Spleen (tissue), 11 donors: ENCODE data around the gene P3H1. TPM values are rescaled to one million over a fixed set of nuclear protein-coding genes. Genes with fewer than 3 reads are reported as not detected.
"Not testable (repeated sequence)": the region's sequence is repeated elsewhere in the genome, so short reads cannot be mapped to it uniquely, and the experiment has no call there.

Experiments
- DNase-seq: peaks from one replicate; pipeline ENCODE4 v3.0.0-alpha.2; 2020
- H3K27ac ChIP-seq, 8 donors: fragments of 200-600 bp; sonication (generic) in 7 of 8; 1 replicate in 4 of 8; 2 replicates in 4 of 8; pipeline versions ENCODE4 v1.5.0 to v1.8.0; 2016 to 2021; ENCODE audit warnings: inconsistent platforms in 4 of 8, mild to moderate bottlenecking in 4 of 8, moderate library complexity in 1 of 8
- H3K27me3 ChIP-seq, 7 donors: fragments of 200-600 bp; sonication (generic) in 6 of 7; replicated peaks in 1 of 7; 1 replicate in 4 of 7; 2 replicates in 3 of 7; pipeline versions ENCODE4 v1.5.0 to v1.8.0; 2016 to 2021; ENCODE audit warnings: inconsistent platforms in 3 of 7, mild to moderate bottlenecking in 1 of 7
- H3K36me3 ChIP-seq, 6 donors: fragments of 200-600 bp; sonication (generic) in 5 of 6; 1 replicate in 4 of 6; 2 replicates in 2 of 6; pipeline versions ENCODE4 v1.5.0 to v1.8.0; 2016 to 2021; ENCODE audit warnings: inconsistent platforms in 2 of 6
- H3K4me1 ChIP-seq, 6 donors: fragments of 200-600 bp; sonication (generic) in 5 of 6; 1 replicate in 3 of 6; 2 replicates in 3 of 6; pipeline versions ENCODE4 v1.5.0 to v1.8.0; 2016 to 2021; ENCODE audit warnings: inconsistent platforms in 3 of 6
- H3K4me3 ChIP-seq, 8 donors: fragments of 200-600 bp; sonication (generic) in 7 of 8; 1 replicate in 4 of 8; 2 replicates in 4 of 8; pipeline versions ENCODE4 v1.5.0 to v1.8.0; 2016 to 2021; ENCODE audit warnings: inconsistent platforms in 4 of 8, mild to moderate bottlenecking in 4 of 8, moderate library complexity in 2 of 8
- H3K9me3 ChIP-seq, 8 donors: fragments of 200-600 bp; sonication (generic) in 7 of 8; 1 replicate in 4 of 8; 2 replicates in 4 of 8; pipeline versions ENCODE4 v1.5.0 to v1.8.0; 2016 to 2021; ENCODE audit warnings: inconsistent platforms in 4 of 8
- CTCF ChIP-seq, 11 experiments: fragments of 200-600 bp in 7 of 11; fragments of 450-650 bp in 4 of 11; sonication (generic) in 4 of 11; IDR thresholded peaks in 8 of 11; conservative IDR thresholded peaks in 3 of 11; 1 replicate in 7 of 11; 2 replicates in 4 of 11; pipeline versions ENCODE4 v1.4.0 to v1.8.0; 2016 to 2021; ENCODE audit warnings: antibody characterized with exemption in 11 of 11, inconsistent platforms in 4 of 11, mild to moderate bottlenecking in 1 of 11
- POLR2A ChIP-seq, 3 donors: fragments of 450-650 bp; IDR thresholded peaks; one replicate each; pipeline ENCODE4 v1.5.1; 2017; ENCODE audit warnings: antibody characterized with exemption in 3 of 3, mild to moderate bottlenecking in 1 of 3
- POLR2AphosphoS5 ChIP-seq, 3 donors: sonication (generic); formaldehyde crosslinking; IDR thresholded peaks; one replicate each; pipeline ENCODE4 v1.5.1; 2017; ENCODE audit warnings: antibody characterized with exemption in 3 of 3
- WGBS, 5 donors: extraction: QIAGEN DNeasy Blood & Tissue Kit in 3 of 5; methylation state at CpG; one replicate each; pipeline versions ENCODE4 v1.1.5 to v1.1.7; 2013 to 2018; 5-methylcytosine and 5-hydroxymethylcytosine counted together
- intact Hi-C: fragments of 100-400 bp; cut with DNase I; formaldehyde crosslinking; loops from one replicate; pipeline ENCODE4 v1.15.0; 2023; ENCODE audit warnings: low total_unique reads
- polyA plus RNA-seq, 3 donors: library from polyadenylated mRNA; stranded (reverse); fragments of 200-250 nt; gene quantifications; one replicate each; pipeline ENCODE4 v1.2.1, GENCODE V29; 2013
- total RNA-seq, 7 donors: library from RNA; depleted of rRNA in 3 of 7; stranded (reverse); fragments of >200 nt in 3 of 7; fragmentation: NEBNext Ultra II Directional in 4 of 7; extraction: Animal tissue kit (Norgen Biotek cat#: 25700) in 4 of 7; gene quantifications; one replicate each; pipeline versions ENCODE4 v1.1.0 to v1.2.1, GENCODE V29; 2016 to 2021
- donor health status: healthy with polysubstance abuse.
- donor health status: DM: no; HTN: no; CAD: no; lungs with moderate emphysema.
- donor health status: DM: no; HTN: no; CAD: no.
- donor health status: Bipolar disorder and iron deficiency.
- donor health status: healthy.
- donor health status: DM: no; HTN: no; CAD: no.
- donor health status: DM: yes; HTN: yes; CAD: no.

The P3H1 gene
- total and polyA plus RNA-seq, 10 donors = 35.1 to 55.8 (median 42.0) TPM

GRCh38 chr1:42757892-42758275 is 8.9 kb downstream of the P3H1 start:
- Histone ChIP-seq H3K27me3 (no peaks in the 10 kb centered on the region), H3K36me3 (peaks cover 8 to 96% (median 65%) of the 10 kb centered on the region in 6 donors), H3K27ac (no peak overlapping the region), H3K4me3 (no peak overlapping the region), H3K4me1 (peaks cover 0 to 48% (median 10%) of the 10 kb centered on the region in 6 donors), H3K9me3 (no peaks in the 10 kb centered on the region)
- TF ChIP-seq CTCF (IDR thresholded peaks at IDR 0.05 in 8 of 11, conservative IDR thresholded peaks at IDR 0.05 in 3 of 11) (no peak), POLR2AphosphoS5 (IDR thresholded peaks at IDR 0.05) (no peak), POLR2A (IDR thresholded peaks at IDR 0.05) (no peak)
- intact Hi-C loops = no loop called here
- DNase-seq = no peak

- WGBS, 5 donors = 78 to 85% (median 83%) methylated on average over 17 of the region's 17 CpGs
- H3K27me3 ChIP-seq = no peaks in the 10 kb centered on the region
- peaks cover 11 to 100% (median 71%) of the 10 kb centered on the region in 6 donors for H3K36me3 ChIP-seq
- no peak overlapping the region for H3K27ac ChIP-seq
- no peaks in the 10 kb centered on the region for H3K9me3 ChIP-seq
- intact Hi-C loops = no loop called here
- H3K4me1 ChIP-seq = peaks cover 0 to 42% (median 7%) of the 10 kb centered on the region in 6 donors
- no peak overlapping the region for H3K4me3 ChIP-seq
- DNase-seq = no peak
- TF ChIP-seq CTCF (IDR thresholded peaks at IDR 0.05 in 8 of 11, conservative IDR thresholded peaks at IDR 0.05 in 3 of 11) (peak; percentile 22 to 79 (median 66)), POLR2A (IDR thresholded peaks at IDR 0.05) (no peak)
Observed at GRCh38 chr1:42756956-42757891, 9.6 kb downstream of the P3H1 start.

GRCh38 chr1:42753070-42753469 is 13.8 kb downstream of the P3H1 start:
- no peak overlapping the region for H3K4me3 ChIP-seq
- intact Hi-C loops = no loop called here
- H3K27ac ChIP-seq = peak overlapping the region in 1 of 8 donors; percentile 31
- no peak for TF ChIP-seq CTCF (IDR thresholded peaks at IDR 0.05 in 8 of 11, conservative IDR thresholded peaks at IDR 0.05 in 3 of 11)
- TF ChIP-seq POLR2A (IDR thresholded peaks at IDR 0.05) = no peak
- no peak for TF ChIP-seq POLR2AphosphoS5 (IDR thresholded peaks at IDR 0.05)
- 88 to 98% (median 91%) methylated on average over 1 of the region's 1 CpG for WGBS, 5 donors
- DNase-seq = no peak
- H3K9me3 ChIP-seq = no peaks in the 10 kb centered on the region
- H3K36me3 ChIP-seq = peaks cover 16 to 95% (median 72%) of the 10 kb centered on the region in 6 donors
- H3K4me1 ChIP-seq = peaks cover 0 to 53% (median 14%) of the 10 kb centered on the region in 6 donors
- no peaks in the 10 kb centered on the region for H3K27me3 ChIP-seq

- DNase-seq = no peak
- WGBS, 5 donors = 88 to 98% (median 93%) methylated on average over 4 to 6 of the region's 6 CpGs
- Histone ChIP-seq H3K27ac (peak overlapping the region in 1 of 8 donors; percentile 31), H3K36me3 (peaks cover 10 to 95% (median 67%) of the 10 kb centered on the region in 6 donors), H3K9me3 (no peaks in the 10 kb centered on the region), H3K27me3 (no peaks in the 10 kb centered on the region), H3K4me3 (no peak overlapping the region), H3K4me1 (peaks cover 0 to 54% (median 15%) of the 10 kb centered on the region in 6 donors)
- intact Hi-C loops = no loop called here
- TF ChIP-seq CTCF (IDR thresholded peaks at IDR 0.05 in 8 of 11, conservative IDR thresholded peaks at IDR 0.05 in 3 of 11) (no peak), POLR2AphosphoS5 (IDR thresholded peaks at IDR 0.05) (no peak), POLR2A (IDR thresholded peaks at IDR 0.05) (no peak)
Observed at GRCh38 chr1:42752284-42752683, 14.5 kb downstream of the P3H1 start.

- Histone ChIP-seq H3K36me3 (peaks cover 10 to 95% (median 68%) of the 10 kb centered on the region in 6 donors), H3K27ac (peak overlapping the region in 1 of 8 donors; percentile 31), H3K4me1 (peaks cover 0 to 50% (median 11%) of the 10 kb centered on the region in 6 donors)
- intact Hi-C loops, DNase-seq, H3K4me3 ChIP-seq, H3K9me3 ChIP-seq, H3K27me3 ChIP-seq: not testable (repeated sequence)
- WGBS, 5 donors = 85 to 92% (median 89%) methylated on average over 8 of the region's 8 CpGs
Observed at GRCh38 chr1:42751511-42752070, 15.2 kb downstream of the P3H1 start.
